GM21737 (cell line): Measurements from ENCODE around the gene CD36.

Experiments
- ATAC-seq: cut with Tn5 transposase; IDR thresholded peaks from one replicate; pipeline ENCODE4 v1.9.1; 2021; ENCODE audit warnings: mild to moderate bottlenecking, moderate library complexity; ENCODE audit not compliant: unreplicated experiment

CD36 gene

DNA sequence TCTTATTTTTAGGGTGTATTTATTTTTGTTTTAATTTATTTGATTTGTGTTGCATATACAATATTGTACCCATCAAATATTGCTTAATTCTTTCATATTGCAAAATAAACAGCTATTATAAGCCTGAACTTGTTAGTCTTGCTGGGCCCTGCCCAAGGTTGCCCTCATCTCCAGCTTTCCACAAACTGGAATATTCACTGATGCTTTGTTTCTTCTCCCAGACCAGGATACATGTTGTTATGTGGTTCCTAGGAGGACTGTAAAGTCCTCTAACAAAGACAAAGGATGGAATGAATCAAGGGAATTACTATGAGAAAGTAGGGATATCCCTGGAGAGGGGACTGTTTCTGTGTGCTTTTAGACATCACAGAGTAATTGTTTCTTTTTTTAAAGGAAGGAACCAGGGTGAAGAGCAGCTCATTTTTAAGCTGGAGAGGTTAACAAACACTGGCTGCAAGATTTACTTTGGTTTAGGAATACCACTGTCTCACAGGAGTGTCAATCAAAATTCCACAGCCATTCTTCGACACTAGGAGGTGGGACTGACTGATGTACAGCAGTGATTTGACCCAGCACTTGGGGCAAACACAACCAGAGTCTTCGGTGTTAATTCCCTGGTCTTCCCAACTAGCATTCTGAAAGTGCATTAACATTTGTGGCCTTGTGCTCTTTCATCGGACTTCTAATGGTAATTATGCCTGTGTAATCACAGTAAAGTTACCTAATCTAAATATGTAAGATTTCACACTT is 14.8 kb upstream of the CD36 start:
- ATAC-seq: no peak

DNA sequence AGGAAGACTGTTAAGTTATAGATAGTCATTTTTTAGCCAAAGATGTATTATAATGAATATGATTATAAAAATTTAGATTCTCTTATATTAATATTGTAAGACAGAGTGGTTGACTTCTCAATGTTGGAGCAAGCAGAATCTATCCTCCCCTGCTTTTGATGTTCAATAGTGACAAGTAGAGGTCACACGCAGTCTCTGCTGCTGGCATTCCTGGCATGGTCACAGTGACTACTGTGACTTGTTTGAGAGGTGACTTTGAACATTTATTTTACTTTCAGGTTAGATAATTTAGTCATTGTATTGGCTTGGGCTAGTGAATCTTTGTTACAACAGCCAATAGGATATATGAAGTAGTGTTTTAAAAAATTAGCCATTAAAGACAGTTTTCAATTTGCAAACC is 13.7 kb upstream of the CD36 start:
- no peak for ATAC-seq

DNA sequence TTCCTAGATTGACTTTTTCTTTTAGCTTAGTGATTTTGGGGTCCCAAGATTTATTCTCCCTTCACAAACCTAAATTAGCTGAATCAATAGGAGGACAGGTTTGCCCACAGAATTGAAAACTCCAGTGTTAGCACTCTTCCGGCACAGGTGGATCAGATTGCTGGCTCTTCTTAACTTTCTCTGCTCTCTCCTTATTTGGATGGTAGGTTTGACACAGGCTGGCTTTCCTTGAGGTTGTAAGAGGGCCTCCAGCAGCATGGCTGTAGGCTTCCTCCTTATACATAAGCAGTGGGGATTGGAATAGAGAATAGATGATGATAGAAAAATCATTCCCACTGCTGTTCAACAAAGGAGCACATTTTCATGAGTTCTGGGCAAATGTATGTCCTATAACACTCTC is 9.4 kb upstream of the CD36 start:
- no peak for ATAC-seq

DNA sequence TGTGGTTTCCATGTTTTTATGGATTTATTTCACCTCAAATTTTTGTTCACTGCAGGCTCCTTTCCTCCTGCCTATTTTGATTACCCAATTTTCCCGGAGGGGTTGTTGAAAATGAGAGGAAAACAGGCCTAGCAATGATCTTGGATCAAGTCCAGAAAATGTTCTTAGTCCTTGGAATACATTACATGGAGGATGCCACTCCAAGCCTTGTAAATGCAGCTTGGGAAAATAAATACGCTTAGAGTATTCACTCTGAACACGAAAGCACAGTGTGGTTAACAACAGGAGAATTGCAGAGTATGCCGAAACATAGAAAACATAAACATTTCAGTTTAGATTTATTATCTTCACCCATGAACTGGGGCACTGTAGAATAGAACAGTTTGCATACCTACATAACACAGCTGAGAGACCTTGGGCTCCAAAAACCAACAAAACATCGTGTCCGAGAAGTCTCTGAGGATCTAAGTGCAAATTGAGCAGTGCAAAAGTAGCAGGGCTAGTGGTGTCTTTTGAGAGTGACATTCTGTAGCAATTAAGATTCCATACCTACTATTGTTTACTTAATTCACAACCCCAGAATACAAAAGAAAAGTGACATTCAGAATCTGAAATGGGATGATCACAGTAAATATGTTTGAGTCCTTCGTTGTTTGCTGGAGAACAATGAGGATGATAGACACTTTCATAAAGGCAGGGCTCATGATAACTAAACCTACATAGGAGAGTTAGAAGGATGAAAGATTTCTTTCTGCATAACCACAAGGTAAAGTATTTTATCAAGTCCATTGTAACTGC is 7.6 kb upstream of the CD36 start:
- ATAC-seq: no peak

DNA sequence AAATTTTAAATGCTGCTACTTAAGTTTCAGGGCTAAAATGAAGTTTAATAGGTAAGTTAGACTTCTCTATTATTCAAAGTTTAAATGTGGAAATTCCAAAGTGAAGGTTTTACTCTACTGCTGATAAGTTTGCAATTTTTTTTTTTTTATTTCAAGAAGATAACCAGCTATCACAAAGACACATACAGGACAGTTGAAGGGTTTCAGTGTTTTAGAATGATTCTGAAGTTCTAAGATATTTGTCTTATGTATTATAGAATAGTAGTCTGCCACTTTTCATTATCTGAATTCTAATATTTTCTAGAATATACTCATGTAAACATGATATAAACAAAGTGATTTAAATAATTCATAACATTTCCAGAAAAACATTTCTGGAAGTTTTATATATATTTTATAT is 7.0 kb upstream of the CD36 start:
- ATAC-seq: no peak

DNA sequence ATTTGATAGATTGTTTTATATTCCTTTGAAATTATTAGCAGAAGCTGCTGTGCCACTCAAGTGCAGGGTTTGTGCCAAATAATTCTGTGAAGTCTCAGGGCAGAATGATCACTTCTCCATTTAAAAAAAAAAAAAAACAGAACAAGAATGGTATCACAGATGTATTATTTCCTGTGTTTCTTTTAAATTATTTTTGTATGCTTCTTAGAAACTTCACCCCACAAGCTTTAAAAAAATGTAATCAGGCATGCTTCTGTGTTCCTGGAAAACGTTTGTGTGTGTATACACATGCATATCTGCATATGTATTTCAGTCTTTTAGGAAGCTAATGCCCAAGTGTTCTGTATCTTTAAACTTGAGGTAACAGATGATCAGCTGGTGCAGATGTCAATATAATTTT is 6.3 kb upstream of the CD36 start:
- ATAC-seq: no peak

DNA sequence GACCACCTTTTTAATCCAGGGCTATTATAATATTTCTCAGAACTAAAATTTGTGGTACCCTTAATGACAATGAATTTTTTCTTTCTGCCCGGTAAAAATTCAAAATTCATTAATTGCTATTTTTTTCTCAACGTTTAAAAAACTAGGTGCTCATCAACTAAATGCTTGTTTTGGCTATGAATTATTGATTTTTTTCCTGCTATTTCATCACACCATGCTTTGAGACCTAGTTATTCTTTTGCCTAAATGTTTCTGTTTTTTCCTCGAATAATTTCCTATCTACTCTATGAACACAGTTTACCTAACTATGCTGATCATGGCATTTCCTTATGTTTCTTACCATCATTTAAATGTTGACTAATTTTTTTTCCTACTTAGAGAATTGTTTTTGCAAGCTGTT is 5.6 kb upstream of the CD36 start:
- no peak for ATAC-seq

DNA sequence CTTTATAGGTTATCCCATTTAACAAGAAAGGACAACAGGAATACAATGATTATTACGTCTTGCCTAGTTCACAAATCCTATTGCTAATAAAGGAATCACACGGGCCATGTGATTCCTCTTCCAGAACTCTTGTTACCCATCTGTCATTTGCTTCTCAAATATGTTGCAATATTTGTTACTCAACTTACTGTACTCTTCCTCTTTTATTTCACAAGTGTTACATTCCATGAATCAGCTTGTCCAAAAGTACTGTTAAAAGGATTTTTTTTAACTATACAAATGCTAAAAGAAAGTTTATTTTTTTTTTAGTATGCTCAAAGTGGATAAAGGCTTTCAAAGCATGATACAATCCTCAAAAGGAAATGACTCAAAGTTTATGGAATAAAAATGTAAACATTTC is 3.9 kb upstream of the CD36 start:
- ATAC-seq: no peak

DNA sequence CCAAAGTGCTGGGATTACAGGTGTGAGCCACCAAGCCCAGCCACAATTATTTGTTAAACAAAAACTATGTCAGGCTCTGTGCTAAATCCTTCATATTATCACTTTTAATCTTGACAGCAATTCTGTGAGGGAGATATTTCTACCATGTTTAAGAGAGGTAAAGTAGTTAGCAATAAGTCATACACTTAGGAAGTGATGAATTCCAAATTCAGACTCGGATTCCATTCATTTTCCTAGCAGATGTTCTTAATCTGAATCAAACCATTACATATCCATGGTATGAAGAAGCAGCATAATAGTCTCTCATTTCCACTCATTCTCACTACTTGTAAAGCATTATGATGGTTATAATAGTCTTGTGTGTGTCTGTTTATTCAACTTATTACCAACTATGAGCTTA is 2.9 kb upstream of the CD36 start:
- no peak for ATAC-seq

DNA sequence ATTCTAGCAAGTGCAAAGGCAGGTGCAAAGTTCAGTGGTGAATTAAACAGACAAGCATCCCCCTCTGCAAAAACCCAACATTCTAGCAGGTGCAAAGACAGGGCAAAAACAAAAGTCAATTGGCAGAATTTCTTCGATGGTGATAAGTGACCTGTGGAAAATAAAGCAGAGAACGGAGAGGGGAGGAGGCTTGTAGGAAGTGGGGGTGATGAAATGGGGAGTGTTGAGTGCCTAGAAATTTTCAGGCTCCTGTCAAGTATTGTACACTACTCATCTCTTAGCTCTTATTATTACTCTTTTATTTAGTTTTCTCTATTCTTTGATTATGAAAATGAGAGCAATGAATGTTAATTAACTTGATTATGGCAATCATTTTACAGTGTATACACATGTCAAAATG is 2.4 kb upstream of the CD36 start:
- ATAC-seq: no peak

DNA sequence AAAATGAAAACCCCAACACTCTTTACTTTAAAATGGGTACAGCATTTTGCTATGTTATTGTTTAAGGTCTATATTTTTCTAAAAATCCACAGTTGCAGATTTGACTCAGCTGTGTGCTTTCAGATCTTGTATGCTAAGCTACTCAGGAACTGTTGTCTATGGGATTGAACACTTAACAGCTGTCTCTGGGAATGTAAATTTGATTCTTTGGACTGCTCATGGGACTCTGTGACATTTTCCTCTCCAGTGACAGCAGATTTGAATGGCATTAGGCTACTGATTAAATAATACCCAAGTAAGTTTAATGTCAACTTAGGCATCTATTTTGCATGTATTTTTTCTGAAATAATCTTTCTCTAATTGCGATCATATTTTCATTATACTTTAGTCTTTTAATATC is 1.7 kb upstream of the CD36 start:
- no peak for ATAC-seq

DNA sequence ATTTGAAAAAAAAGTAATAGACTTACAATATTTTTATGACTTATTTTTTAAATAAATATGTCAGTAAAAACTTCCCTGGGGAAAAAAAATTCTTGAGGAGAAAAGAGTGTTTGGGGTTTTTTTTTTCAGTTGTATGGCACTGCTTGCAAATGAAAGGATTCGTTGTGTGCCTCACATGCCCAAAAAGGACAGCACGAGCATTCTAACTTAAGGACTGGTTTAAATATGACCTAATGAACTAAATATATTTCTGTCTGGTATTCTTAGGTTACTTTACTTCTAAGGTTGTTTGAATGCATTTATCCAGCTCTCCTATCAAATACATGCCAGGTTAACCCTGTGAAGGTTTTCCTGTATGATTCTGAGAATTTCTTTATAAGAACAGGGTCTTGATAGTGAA is 988 bp upstream of the CD36 start:
- no peak for ATAC-seq

DNA sequence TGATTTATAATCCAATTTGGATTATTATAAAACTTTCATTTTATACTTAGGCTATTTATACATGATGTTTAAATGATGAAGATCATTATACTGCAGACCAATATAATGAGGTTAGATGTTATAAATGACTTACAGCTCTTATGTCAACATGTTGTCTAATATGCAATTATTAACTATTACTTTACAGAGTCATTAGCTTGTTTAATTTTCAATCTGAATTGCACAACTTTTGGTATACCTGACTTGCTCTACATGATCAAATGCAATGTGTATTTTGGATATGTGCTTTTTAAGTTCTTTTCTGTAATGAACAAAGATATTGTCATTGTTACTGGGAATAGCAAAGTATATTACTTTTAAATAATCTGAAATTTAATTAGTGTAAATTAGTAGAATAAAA is 569 bp downstream of the CD36 start:
- no peak for ATAC-seq

DNA sequence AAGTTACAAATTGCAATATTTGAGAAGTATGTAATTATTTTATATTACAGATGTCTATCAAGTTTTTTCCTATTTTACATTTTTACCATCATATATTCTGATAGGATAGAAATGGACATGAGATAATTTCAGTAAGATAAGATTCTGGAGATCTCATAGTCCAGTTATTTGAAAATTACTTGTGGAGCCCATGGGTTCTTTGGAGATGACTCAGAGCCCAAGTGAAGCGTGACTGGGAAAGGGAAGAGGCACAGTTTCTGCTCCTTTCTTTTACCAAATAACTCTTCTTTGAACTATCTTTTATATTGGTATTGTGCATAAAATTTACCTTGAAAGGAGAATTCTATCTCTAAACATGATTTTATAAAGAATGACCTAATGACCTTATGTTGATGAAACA is 2.4 kb downstream of the CD36 start:
- ATAC-seq: no peak

DNA sequence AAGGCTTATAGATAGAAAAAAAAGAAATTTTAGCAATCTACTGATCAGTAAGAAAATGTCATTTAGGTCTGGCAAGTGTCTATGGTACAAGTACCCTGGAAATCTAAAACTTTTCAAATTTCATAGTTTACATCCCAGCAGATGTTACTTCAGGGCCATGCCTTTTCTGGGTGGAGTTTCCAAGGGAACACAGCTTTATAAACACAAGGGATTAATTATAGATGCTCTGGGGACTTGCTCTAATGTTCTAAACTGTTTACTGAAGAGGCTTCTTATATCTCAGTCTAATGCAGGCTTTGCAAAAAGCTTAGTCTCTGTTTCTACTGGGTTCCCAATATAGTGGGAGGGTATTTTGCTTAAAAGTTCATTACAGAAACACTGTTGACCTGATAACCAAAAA is 3.1 kb downstream of the CD36 start:
- ATAC-seq: no peak

DNA sequence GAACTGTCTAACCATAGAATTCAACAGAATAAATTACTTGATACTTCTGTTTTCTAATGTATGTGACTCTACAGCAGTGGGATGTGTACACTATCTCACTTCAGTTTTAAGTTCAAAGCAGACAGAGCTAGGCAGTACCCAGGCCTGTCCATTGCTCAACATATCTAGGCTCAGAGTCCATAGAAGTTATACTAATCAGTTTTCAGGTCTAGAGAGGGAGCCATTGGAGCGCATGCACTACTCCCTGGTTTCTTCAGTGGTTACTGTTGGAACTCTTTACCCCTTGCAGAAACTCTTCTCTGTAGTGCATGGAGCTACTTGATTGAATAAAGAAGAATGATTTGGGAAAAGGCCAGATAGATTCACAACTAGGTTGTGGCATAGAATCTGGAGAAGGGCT is 4.4 kb downstream of the CD36 start:
- no peak for ATAC-seq

DNA sequence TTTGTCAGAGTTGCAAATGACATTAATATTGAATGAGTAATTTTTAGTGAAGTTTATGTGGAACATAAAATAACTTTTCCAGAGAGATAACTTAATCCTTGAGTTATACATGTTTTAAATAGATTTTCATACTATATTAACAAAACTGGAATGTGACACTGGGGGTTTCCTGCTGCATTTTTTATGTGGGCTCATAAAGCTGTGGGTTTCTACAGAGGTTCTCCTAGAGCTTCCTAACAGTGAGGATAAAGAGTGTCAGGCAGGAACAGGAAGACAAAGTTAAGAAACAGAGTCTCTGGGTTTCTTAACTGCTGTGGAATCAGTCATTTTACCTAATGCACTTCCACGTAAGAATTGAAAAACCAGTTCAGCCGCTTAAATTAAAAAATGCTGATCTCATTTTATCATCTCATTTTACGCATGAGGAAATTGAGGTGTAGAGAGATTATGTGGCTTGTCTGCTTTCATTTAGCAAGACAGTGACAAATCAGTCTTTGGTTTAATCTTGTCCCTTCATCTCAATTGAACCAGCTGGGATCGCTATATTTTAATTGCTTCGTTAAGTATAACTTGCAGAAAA is 5.0 kb downstream of the CD36 start:
- no peak for ATAC-seq

DNA sequence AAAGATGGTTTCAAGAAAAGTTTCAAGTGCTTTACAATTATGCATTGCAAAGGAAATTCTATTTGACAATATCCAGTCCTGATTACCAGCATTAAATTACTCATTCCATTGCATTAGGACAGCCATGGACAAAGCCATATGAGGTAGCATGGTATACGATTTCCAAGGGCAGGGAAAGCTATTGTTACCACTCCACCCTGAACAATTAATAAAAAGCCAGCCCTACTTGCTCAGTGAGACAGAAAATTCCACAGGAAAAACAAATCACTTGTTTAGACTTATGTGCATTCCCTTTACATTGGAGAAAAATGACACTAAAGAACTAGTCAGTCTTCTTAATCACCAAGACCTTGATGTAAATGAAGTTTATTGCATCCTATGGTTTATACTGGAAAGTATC is 5.6 kb downstream of the CD36 start:
- ATAC-seq: no peak

DNA sequence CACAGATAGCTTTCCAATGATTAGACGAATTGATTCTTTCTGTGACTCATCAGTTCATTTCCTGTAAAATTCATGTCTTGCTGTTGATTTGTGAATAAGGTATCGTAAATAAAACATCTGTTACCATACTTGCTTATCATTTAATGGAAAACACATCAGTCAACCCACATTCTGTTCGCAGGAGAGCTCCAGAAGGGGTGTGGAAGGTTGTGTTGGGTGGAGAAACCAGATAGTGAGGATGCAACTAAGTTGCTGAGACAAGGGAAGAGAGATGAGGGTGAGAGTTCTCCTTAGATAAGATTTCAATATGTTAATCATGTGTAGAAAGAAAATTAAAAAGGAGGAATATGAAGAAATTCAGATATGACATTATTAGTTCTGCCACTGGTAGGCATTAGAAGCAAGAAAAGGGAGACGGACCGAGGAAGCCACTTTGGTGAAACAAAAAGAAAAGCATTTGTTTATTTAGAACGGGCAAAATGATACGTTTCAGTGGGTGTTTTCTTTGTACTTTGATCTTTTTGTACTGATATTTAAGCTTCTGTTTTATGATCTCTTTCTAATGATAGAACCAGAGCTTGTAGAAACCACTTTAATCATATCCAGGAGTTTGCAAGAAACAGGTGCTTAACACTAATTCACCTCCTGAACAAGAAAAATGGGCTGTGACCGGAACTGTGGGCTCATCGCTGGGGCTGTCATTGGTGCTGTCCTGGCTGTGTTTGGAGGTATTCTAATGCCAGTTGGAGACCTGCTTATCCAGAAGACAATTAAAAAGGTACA is 7.8 kb downstream of the CD36 start:
- no peak for ATAC-seq

DNA sequence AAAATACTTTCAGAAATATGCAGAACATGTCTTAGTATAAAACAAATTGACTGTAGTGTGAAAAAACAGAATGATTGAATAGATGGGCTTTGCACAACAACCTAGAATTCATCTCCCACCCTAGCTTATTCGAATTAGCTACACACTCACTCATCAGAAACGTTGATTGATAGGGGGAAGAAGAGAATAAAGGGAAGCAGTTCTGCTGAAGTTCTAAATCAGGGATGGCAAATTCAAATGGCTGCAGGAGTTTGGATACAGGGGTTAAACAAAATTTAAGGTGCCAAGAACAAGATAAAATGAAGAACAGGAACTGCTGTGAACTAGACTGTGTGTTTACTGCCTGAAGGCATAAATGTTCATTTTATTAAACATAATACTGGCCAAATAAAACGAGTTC is 9.0 kb downstream of the CD36 start:
- no peak for ATAC-seq

DNA sequence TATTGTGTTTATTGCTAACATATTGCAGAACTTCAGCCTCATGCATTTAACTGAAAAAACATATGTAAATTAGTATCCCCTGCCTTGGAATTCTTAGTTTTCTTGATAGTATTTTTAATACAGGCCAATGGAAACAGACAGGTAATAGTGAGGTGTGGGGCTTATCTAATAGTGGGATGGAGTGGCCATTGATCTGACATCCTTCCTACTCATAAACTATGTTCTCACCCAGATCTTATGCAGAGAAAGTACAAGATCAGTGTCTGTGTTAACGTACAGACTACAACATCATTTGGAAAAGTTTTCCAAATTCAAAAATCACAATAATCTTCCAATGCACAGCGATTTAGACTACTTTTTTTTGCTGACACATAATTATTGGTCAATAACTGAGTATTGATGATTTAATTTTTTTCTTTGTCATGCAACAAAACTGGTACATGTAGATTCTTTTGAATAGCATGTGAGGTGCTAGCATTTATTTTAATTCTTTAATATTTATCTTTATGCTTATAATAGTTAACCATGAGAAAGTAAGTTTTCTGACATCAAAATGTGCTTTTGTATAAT is 9.7 kb downstream of the CD36 start:
- ATAC-seq: no peak
